MCF 10A (cell line): ENCODE data around the gene DNAH17. TPM values are rescaled to one million over a fixed set of nuclear protein-coding genes. Genes with fewer than 3 reads are reported as not detected.
A peak's percentile ranks its signal among the peaks of the same experiment; 100 is the strongest.

ENCODE experiments used
- BruUV-seq: library from RNA; stranded (reverse); fragments of 400-500 nt; replicated peaks from 2 replicates; lab custom pipeline; 2021; lab: Mats Ljungman, UMichigan
- CTCF ChIA-PET: fragments of 300-600 bp; sonication (Branson Sonifier 250); formaldehyde crosslinking; extraction: SDS; loops from one replicate; lab custom pipeline; 2021; ENCODE audit warnings: antibody characterized with exemption, inconsistent platforms; lab: Yijun Ruan, JAX
- POLR2A ChIA-PET: fragments of 300-600, 350-650 bp; sonication (Branson Sonifier 250); formaldehyde crosslinking; extraction: SDS; loops from one replicate; lab custom pipeline; 2020; ENCODE audit warnings: antibody characterized with exemption, inconsistent platforms; lab: Yijun Ruan, JAX
- DNase-seq: peaks from one replicate; pipeline ENCODE4 v3.0.0-alpha.2; 2018; ENCODE audit not compliant: unreplicated experiment
- H3K27ac Mint-ChIP-seq: one replicate; pipeline ENCODE4 v1.8.0; 2022; ENCODE audit warnings: mild to moderate bottlenecking, low read depth, mixed read lengths; ENCODE audit not compliant: unreplicated experiment
- H3K27me3 Mint-ChIP-seq: one replicate; pipeline ENCODE4 v1.8.0; 2022; ENCODE audit warnings: mixed read lengths; ENCODE audit not compliant: insufficient read depth, unreplicated experiment
- H3K36me3 Mint-ChIP-seq: one replicate; pipeline ENCODE4 v1.8.0; 2022; ENCODE audit warnings: mild to moderate bottlenecking, moderate library complexity, mixed read lengths; ENCODE audit not compliant: insufficient read depth, unreplicated experiment
- H3K4me1 Mint-ChIP-seq: one replicate; pipeline ENCODE4 v1.8.0; 2022; ENCODE audit warnings: mixed read lengths; ENCODE audit not compliant: insufficient read depth, unreplicated experiment
- H3K4me3 Mint-ChIP-seq: one replicate; pipeline ENCODE4 v1.8.0; 2022; ENCODE audit warnings: mild to moderate bottlenecking, moderate library complexity, mixed read lengths; ENCODE audit not compliant: unreplicated experiment
- H3K9me3 Mint-ChIP-seq: one replicate; pipeline ENCODE4 v1.8.0; 2022; ENCODE audit warnings: mixed read lengths; ENCODE audit not compliant: unreplicated experiment
- intact Hi-C: fragments of 100-400 bp; cut with micrococcal nuclease; formaldehyde crosslinking; loops from 2 replicates; pipeline ENCODE4 v1.14.1; 2022
- total RNA-seq: library from RNA; stranded (reverse); gene quantifications from 2 replicates; pipeline ENCODE4 v1.2.3, GENCODE V29; 2022
- TF ChIP-seq, protein P1 (sequence below): fragments of 200-600 bp; IDR thresholded peaks from one replicate; pipeline ENCODE4 v1.8.0; 2022; ENCODE audit warnings: antibody characterized with exemption, mild to moderate bottlenecking; ENCODE audit not compliant: unreplicated experiment

The DNAH17 gene
- total RNA-seq, 1 experiment from 2014 or later, result not detected

DNA sequence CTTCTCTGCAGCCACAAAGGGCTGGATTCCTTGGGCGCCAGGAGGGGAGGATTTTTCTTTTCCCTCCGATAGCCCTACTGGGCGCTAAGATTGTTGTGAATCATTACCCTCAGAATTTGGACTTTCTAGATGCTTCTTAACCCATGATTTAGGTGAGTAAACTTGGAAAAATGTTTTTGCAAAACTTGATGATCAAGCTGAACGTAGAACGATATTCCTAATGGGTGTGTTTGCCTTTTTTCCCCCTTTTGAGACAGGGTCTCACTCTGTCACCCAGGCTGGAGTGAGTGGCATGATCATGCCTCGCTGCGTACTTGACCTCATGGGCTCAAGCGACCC lies 155.0 kb downstream of the DNAH17 start:
- POLR2A ChIA-PET, result interaction anchor here (1.2 to 3.0 kb wide), 8 partner anchors 22 to 171 kb away, joined by 3 to 21 read pairs (median 6); no protein-coding TSS in a partner anchor
- H3K27ac Mint-ChIP-seq, result no peak overlapping the region
- peaks cover 52% of the 10 kb centered on the region for H3K36me3 Mint-ChIP-seq
- DNase-seq, result no peak
- no peaks in the 10 kb centered on the region for H3K27me3 Mint-ChIP-seq
- H3K9me3 Mint-ChIP-seq, result no peaks in the 10 kb centered on the region
- no peak overlapping the region for H3K4me3 Mint-ChIP-seq
- H3K4me1 Mint-ChIP-seq, result peaks cover 7% of the 10 kb centered on the region
- CTCF ChIA-PET, result interaction anchor here (0.5 to 7.2 kb wide), 32 partner anchors 10 to 830 kb away, joined by 3 to 54 read pairs (median 4); partner anchors contain the start of genes C17orf99 and SOCS3
- TF ChIP-seq, protein P1, sequence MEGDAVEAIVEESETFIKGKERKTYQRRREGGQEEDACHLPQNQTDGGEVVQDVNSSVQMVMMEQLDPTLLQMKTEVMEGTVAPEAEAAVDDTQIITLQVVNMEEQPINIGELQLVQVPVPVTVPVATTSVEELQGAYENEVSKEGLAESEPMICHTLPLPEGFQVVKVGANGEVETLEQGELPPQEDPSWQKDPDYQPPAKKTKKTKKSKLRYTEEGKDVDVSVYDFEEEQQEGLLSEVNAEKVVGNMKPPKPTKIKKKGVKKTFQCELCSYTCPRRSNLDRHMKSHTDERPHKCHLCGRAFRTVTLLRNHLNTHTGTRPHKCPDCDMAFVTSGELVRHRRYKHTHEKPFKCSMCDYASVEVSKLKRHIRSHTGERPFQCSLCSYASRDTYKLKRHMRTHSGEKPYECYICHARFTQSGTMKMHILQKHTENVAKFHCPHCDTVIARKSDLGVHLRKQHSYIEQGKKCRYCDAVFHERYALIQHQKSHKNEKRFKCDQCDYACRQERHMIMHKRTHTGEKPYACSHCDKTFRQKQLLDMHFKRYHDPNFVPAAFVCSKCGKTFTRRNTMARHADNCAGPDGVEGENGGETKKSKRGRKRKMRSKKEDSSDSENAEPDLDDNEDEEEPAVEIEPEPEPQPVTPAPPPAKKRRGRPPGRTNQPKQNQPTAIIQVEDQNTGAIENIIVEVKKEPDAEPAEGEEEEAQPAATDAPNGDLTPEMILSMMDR, result no peak
- intact Hi-C loops, result loop anchor here (1.0 kb wide), 3 partner anchors 62 to 171 kb away; partner anchors contain the start of gene SOCS3
- BruUV-seq, result no TSS peak

DNA sequence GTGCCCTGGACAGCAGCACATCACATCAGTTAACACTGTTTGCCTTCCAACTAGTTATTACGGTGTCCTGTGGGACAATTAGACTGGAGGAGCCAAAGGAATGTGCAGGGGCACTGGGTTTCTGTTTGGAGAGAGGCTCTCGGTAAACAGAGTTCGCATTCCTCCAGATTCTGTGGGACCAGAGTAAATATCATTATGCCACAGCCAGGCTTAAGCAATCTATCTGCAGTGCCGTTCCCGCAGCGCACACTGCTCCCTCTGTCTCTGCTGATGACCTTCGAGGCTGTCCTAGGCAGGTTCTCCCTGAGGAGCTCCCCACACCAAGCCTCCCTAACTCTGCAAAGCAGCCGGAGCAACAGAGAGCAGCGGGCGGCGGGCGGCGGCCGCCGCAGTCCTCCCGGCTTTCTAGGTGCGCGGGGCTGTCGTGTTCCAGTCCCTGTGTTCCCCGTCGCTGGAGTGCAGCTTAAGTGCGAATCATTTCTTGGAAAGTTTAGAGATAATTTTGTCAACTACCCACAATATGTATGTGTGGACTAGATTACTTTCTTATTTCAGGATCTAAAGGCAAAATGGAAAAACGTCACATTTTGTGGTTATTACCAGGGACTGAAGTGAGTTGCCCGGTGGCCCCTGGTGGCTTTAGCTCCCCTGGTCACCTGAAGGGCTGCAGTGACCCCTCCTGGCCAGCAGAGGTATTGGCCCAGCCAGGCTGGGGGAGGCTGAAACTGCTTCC lies 155.5 kb downstream of the DNAH17 start:
- intact Hi-C loops, result loop anchor here (1.0 kb wide), 3 partner anchors 61 to 170 kb away; partner anchors contain the start of gene SOCS3
- BruUV-seq, result no TSS peak
- H3K4me1 Mint-ChIP-seq, result peaks cover 7% of the 10 kb centered on the region
- ChIA-PET POLR2A (interaction anchor here (0.7 to 3.0 kb wide), 12 partner anchors 18 to 170 kb away, joined by 3 to 21 read pairs (median 4); no protein-coding TSS in a partner anchor), CTCF (interaction anchor here (0.5 to 7.2 kb wide), 33 partner anchors 9 to 831 kb away, joined by 3 to 54 read pairs (median 4); partner anchors contain the start of gene SOCS3)
- H3K27ac Mint-ChIP-seq, result no peak overlapping the region
- TF ChIP-seq, protein P1, result peak; percentile 97
- H3K27me3 Mint-ChIP-seq, result no peaks in the 10 kb centered on the region
- peaks cover 58% of the 10 kb centered on the region for H3K36me3 Mint-ChIP-seq
- H3K9me3 Mint-ChIP-seq, result no peaks in the 10 kb centered on the region
- peak; percentile 70 for DNase-seq
- H3K4me3 Mint-ChIP-seq, result no peak overlapping the region

DNA sequence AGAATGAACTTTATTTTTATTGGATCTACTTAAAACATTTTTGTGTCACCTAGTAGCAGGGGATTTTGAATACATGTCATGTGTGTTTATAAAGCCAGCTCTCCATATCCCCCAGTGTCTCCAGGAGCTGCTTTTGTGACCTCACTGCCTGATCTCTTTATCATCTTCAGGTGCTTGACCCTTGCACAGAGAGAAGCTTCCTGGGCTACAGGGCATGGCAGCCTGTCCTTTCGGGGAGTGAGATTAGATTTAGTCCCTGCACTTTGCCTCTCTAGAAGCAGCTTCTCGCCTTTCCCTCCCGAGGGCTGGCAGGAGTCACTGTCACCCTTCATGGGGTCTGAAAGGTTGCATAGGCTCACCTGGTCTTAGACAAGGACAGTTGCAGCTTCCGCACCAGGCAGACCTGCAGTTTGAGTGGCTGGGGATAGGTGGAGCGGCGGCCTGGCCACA lies 156.1 kb downstream of the DNAH17 start:
- DNase-seq, result no peak
- TF ChIP-seq, protein P1, result no peak
- intact Hi-C loops, result no loop called here
- H3K9me3 Mint-ChIP-seq, result no peaks in the 10 kb centered on the region
- H3K4me3 Mint-ChIP-seq, result no peak overlapping the region
- ChIA-PET POLR2A (interaction anchor here (0.7 to 3.0 kb wide), 9 partner anchors 17 to 170 kb away, joined by 3 to 21 read pairs (median 3); no protein-coding TSS in a partner anchor), CTCF (interaction anchor here (0.5 to 7.2 kb wide), 16 partner anchors 11 to 330 kb away, joined by 3 to 54 read pairs (median 6); partner anchors contain the start of gene SOCS3)
- peaks cover 55% of the 10 kb centered on the region for H3K36me3 Mint-ChIP-seq
- H3K27me3 Mint-ChIP-seq, result no peaks in the 10 kb centered on the region
- H3K4me1 Mint-ChIP-seq, result peaks cover 7% of the 10 kb centered on the region
- H3K27ac Mint-ChIP-seq, result no peak overlapping the region
- BruUV-seq, result no TSS peak
